GM18858 (cell line): ENCODE data around the gene GPR32.
"Not testable (repeated sequence)": the region's sequence is repeated elsewhere in the genome, so short reads cannot be mapped to it uniquely, and the experiment has no call there.

Experiments
- ATAC-seq: cut with Tn5 transposase; IDR thresholded peaks from one replicate; pipeline ENCODE4 v1.9.1; 2021; ENCODE audit not compliant: unreplicated experiment

GPR32 gene

GRCh38 chr19:50770164-50770563 is at the start of gene GPR32:
Gene GPR32 (plus strand): TSS chr19:50770464. CDS start chr19:50770601, 137 bp downstream.
- ATAC-seq, result not testable (repeated sequence)

- no peak for ATAC-seq
These were observed 49.3 kb upstream of the GPR32 start for GRCh38 chr19:50720921-50721381.

- ATAC-seq, result no peak
These were observed 48.7 kb upstream of the GPR32 start for GRCh38 chr19:50721441-50722137.

GRCh38 chr19:50722201-50723013 is 47.9 kb upstream of the GPR32 start:
- ATAC-seq, result no peak

GRCh38 chr19:50723069-50723468 is 47.2 kb upstream of the GPR32 start, which contains the start of gene CLEC11A:
Gene CLEC11A (plus strand): TSS chr19:50723364. CDS start chr19:50723526, 162 bp downstream.
- no peak for ATAC-seq

GRCh38 chr19:50723735-50724521 is 46.3 kb upstream of the GPR32 start:
- ATAC-seq, result no peak

GRCh38 chr19:50724522-50725217 is 45.6 kb upstream of the GPR32 start:
- peak; percentile 58 for ATAC-seq

GRCh38 chr19:50725218-50725910 is 44.9 kb upstream of the GPR32 start:
- peak; percentile 21 for ATAC-seq

GRCh38 chr19:50725911-50726230 is 44.4 kb upstream of the GPR32 start:
- no peak for ATAC-seq

GRCh38 chr19:50728084-50728737 is 42.1 kb upstream of the GPR32 start:
- ATAC-seq, result no peak

GRCh38 chr19:50729894-50730293 is 40.4 kb upstream of the GPR32 start:
- no peak for ATAC-seq

- ATAC-seq, result no peak
These were observed 34.4 kb upstream of the GPR32 start for GRCh38 chr19:50735869-50736268.

GRCh38 chr19:50736338-50736737 is 33.9 kb upstream of the GPR32 start:
- no peak for ATAC-seq

- ATAC-seq, result no peak
These were observed 30.9 kb upstream of the GPR32 start for GRCh38 chr19:50739132-50739913.

- no peak for ATAC-seq
These were observed 30.3 kb upstream of the GPR32 start for GRCh38 chr19:50739914-50740426.

- no peak for ATAC-seq
These were observed 28.9 kb upstream of the GPR32 start for GRCh38 chr19:50741179-50741933.

GRCh38 chr19:50743537-50743936 is 26.7 kb upstream of the GPR32 start:
- no peak for ATAC-seq

GRCh38 chr19:50745221-50745620 is 25.0 kb upstream of the GPR32 start:
- ATAC-seq, result no peak
